ENCODE data around the gene PALLD.

GRCh38 chr4:168705121-168705520 lies 208.3 kb downstream of the PALLD start:
- TF ChIP-seq RFX5 (IDR thresholded peaks at IDR 0.05; ENCODE audit: low read depth, low read length), result no peak
- no peak for TF ChIP-seq ZNF563 (CRISPR knock-in tag; IDR thresholded peaks at IDR 0.05)
